GM08714 (cell line): ENCODE data around the gene GTF2A2.
"Not testable (repeated sequence)": the region's sequence is repeated elsewhere in the genome, so short reads cannot be mapped to it uniquely, and the experiment has no call there.

Source experiments
- H3K4me3 ChIP-seq: fragments of 200-500 bp; sonication (Bioruptor generic); 2 replicates; pipeline ENCODE4 v1.5.1; 2014; ENCODE audit warnings: mild to moderate bottlenecking, low read length, inconsistent platforms
- ZNF274 ChIP-seq: IDR thresholded peaks from 2 replicates; pipeline ENCODE4 v1.6.1; 2012; ENCODE audit warnings: mild to moderate bottlenecking, low read depth, low read length

Gene GTF2A2

DNA sequence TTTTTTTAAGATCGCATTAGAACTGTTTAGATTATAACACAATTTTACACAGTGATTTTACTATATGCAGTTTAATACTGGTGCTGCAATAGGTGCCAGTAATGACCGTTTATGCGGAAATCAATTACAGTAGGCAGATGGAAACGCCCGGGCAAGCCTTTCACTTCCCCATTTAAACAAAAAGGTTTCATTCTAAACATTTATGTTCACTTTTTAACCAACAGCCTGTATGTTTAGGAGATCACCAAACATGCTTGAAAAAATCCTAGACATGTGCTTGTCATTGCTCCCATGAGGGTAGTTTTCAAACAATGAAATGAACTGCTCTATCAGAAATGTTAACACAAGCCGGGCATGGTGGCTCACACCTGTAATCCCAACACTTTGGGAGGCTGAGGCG, 29.1 kb upstream of the GTF2A2 start:
- H3K4me3 ChIP-seq, result peak overlapping the region; percentile 55
- TF ChIP-seq ZNF274, result no peak

- TF ChIP-seq ZNF274, result no peak
- H3K4me3 ChIP-seq, result peak overlapping the region; percentile 55
These were observed 28.5 kb upstream of the GTF2A2 start for GRCh38 chr15:59685737-59686297.

- no peak for TF ChIP-seq ZNF274
- no peak overlapping the region for H3K4me3 ChIP-seq
These were observed 23.6 kb upstream of the GTF2A2 start for GRCh38 chr15:59680870-59681269.

- no peak for TF ChIP-seq ZNF274
- H3K4me3 ChIP-seq, result no peak overlapping the region
These were observed 23.0 kb upstream of the GTF2A2 start for GRCh38 chr15:59680346-59680745.

GRCh38 chr15:59678620-59679019, 21.3 kb upstream of the GTF2A2 start:
- no peak for TF ChIP-seq ZNF274

GRCh38 chr15:59678172-59678571, 20.9 kb upstream of the GTF2A2 start:
- no peak overlapping the region for H3K4me3 ChIP-seq
- no peak for TF ChIP-seq ZNF274

More at GRCh38 chr15:59678620-59679019, 21.3 kb upstream of the GTF2A2 start:
- H3K4me3 ChIP-seq, result no peak overlapping the region

- TF ChIP-seq ZNF274, result no peak
- no peak overlapping the region for H3K4me3 ChIP-seq
These were observed 19.2 kb upstream of the GTF2A2 start for GRCh38 chr15:59676565-59676964.

DNA sequence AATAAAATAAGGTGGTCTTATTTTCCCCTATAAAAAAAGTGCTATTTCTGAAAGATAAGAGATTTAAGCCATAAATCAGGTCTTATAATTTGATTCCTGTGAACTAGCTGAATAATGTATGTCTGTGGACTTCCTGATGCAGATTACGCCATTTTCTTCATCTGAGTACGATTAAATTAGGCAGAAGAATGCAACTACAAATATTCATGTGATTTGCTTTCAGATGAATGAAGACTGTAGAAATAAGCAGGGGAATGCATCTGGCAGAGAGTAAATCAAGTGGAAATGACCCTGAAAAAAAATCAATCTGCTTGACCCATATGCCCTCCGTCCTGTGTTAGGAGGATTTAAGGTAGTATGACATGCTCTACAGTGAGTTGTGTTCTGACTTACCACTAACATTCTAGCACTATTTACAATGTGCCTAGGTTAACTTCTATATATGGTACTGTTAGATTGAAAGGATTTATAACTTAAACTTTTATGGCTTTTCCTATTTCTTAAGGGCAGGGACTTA, 17.1 kb upstream of the GTF2A2 start:
- no peak overlapping the region for H3K4me3 ChIP-seq
- no peak for TF ChIP-seq ZNF274

GRCh38 chr15:59668556-59668955, 11.2 kb upstream of the GTF2A2 start:
- no peak overlapping the region for H3K4me3 ChIP-seq
- TF ChIP-seq ZNF274, result no peak

DNA sequence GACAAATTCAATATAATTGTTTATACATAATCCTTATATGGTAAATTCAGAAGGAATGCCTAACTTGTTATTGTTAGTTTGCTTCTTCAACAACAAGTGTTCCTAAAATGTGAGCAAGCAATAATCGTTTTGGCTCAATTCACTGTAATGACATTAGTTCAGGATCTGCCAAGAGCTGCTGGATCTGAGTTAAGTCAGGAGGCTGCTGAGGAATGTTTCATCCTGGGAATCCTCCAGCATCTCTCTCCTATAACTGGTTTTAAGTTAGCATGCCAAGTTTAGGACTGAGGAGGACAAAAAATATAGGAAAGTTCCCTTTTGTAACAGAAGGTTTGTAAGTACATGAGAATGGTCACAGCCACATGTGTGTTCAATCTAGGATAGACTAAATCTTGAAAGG, 4.9 kb upstream of the GTF2A2 start:
- no peak for TF ChIP-seq ZNF274
- no peak overlapping the region for H3K4me3 ChIP-seq

- TF ChIP-seq ZNF274, result no peak
These were observed 2.1 kb upstream of the GTF2A2 start for GRCh38 chr15:59659366-59659765.

GRCh38 chr15:59657635-59658125, 365 bp upstream of the GTF2A2 start:
- peak overlapping the region; percentile 35; the same call in 1 of the 2 replicates for H3K4me3 ChIP-seq
- TF ChIP-seq ZNF274, result no peak

More at GRCh38 chr15:59659366-59659765, 2.1 kb upstream of the GTF2A2 start:
- H3K4me3 ChIP-seq, result no peak overlapping the region

DNA sequence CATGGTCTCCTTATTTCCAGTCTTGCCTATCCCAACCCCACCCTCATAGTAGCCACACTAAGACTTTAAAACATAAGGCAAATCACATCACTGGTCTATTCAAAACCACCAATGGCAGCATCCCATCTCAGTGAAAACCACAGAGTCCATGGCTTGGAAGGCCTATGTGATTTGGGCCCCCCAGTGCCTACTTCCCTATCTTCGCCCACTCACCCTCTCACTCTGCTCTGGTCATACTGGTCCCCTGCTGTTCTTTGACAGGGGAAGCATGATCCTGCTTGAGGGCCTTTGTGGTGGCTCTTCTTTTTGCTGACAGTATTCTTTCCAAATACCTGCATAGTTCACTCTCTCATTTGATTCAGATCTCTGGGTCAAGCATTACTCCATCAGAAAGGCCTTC, 3.3 kb downstream of the GTF2A2 start:
- TF ChIP-seq ZNF274, result no peak
- H3K4me3 ChIP-seq, result no peak overlapping the region

- no peak overlapping the region for H3K4me3 ChIP-seq
- TF ChIP-seq ZNF274, result no peak
These were observed 7.7 kb downstream of the GTF2A2 start for GRCh38 chr15:59649603-59650002.

DNA sequence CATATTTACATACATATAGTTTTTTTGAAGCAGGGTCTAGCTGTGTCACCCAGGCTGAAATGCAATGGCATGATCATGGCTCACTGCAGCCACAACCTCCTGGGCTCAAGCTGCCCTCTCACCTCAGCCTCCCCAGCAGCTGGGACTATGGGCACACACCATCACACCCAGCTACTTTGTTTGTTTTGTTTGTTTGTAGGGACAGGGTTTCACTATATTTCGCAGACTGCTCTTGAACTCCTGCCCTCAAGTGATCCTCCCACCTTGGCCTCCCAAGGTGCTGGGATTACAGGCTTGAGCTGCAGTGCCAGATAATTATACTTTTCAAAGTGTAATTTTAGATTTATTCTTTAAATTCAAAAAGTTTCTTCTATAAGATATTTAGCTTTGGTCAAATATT, 10.2 kb downstream of the GTF2A2 start:
- TF ChIP-seq ZNF274, result no peak

GRCh38 chr15:59646277-59646676, 11.0 kb downstream of the GTF2A2 start:
- no peak for TF ChIP-seq ZNF274
- H3K4me3 ChIP-seq, result no peak overlapping the region

More for the DNA sequence above, 10.2 kb downstream of the GTF2A2 start:
- H3K4me3 ChIP-seq, result no peak overlapping the region

DNA sequence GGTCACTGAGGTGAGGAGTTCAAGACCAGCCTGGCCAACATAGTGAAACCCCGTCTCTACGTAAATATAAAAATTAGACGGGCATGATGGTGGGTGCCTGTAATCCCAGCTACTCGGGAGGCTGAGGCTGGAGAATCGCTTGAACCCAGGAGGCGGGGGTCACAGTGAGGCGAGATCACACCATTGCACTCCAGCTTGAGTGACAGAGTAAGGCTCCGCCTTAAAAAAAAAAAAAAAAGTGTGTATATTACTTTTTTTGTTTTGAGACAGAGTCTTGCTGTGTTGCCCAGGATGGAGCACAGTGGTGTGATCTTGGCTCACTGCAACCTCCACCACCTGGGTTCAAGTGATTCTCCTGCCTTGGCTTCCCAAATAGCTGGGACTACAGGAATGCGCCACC, 11.5 kb downstream of the GTF2A2 start:
- not testable (repeated sequence) for H3K4me3 ChIP-seq
